Activated CD8-positive, alpha-beta T cell treated with anti-CD3 and anti-CD28 coated beads for 36 hours (primary cell): Measurements from ENCODE around the gene HK3. TPM values are rescaled to one million over a fixed set of nuclear protein-coding genes. Genes with fewer than 3 reads are reported as not detected.

Source experiments
- ATAC-seq: fragments of 200-7000 bp; cut with Tn5 transposase; one replicate; pipeline ENCODE4 v1.10.0; 2021; ENCODE audit warnings: mild to moderate bottlenecking, moderate library complexity
- CTCF ChIA-PET: fragments of 350-600 bp; sonication (Branson Sonifier 250); formaldehyde crosslinking; loops from one replicate; lab custom pipeline; 2021; ENCODE audit warnings: antibody characterized with exemption; lab: Charles Lee
- POLR2A ChIA-PET: fragments of 350-600 bp; sonication (Branson Sonifier 250); formaldehyde crosslinking; loops from one replicate; lab custom pipeline; 2021; ENCODE audit warnings: antibody characterized with exemption; lab: Charles Lee
- DNase-seq: peaks from one replicate; pipeline ENCODE4 v3.0.0-alpha.2; 2020
- H3K27ac Mint-ChIP-seq: one replicate; pipeline ENCODE4 v1.8.0; 2021; ENCODE audit warnings: mild to moderate bottlenecking, mixed read lengths
- H3K27me3 Mint-ChIP-seq: one replicate; pipeline ENCODE4 v1.8.0; 2021; ENCODE audit warnings: mixed read lengths
- H3K36me3 Mint-ChIP-seq: one replicate; pipeline ENCODE4 v1.8.0; 2021; ENCODE audit warnings: low read depth, mixed read lengths
- H3K4me1 Mint-ChIP-seq: one replicate; pipeline ENCODE4 v1.8.0; 2021; ENCODE audit warnings: low read depth, mixed read lengths
- H3K4me3 Mint-ChIP-seq: one replicate; pipeline ENCODE4 v1.8.0; 2021; ENCODE audit warnings: mild to moderate bottlenecking, moderate library complexity, mixed read lengths
- H3K9me3 Mint-ChIP-seq: one replicate; pipeline ENCODE4 v1.8.0; 2021; ENCODE audit warnings: mixed read lengths
- intact Hi-C: fragments of 100-400 bp; cut with micrococcal nuclease; formaldehyde crosslinking; loops from one replicate; pipeline ENCODE4 v1.10.0; 2022
- total RNA-seq, 2 experiments: library from RNA; stranded (reverse); gene quantifications; one replicate each; pipeline ENCODE4 v1.2.3, GENCODE V29; 2021
- TF ChIP-seq, protein P1 (sequence below): fragments of 200-600 bp; IDR thresholded peaks from one replicate; pipeline ENCODE4 v1.8.0; 2022; ENCODE audit warnings: antibody characterized with exemption, mild to moderate bottlenecking

HK3 gene
- total RNA-seq, 2 experiments from 2014 or later: not detected

DNA sequence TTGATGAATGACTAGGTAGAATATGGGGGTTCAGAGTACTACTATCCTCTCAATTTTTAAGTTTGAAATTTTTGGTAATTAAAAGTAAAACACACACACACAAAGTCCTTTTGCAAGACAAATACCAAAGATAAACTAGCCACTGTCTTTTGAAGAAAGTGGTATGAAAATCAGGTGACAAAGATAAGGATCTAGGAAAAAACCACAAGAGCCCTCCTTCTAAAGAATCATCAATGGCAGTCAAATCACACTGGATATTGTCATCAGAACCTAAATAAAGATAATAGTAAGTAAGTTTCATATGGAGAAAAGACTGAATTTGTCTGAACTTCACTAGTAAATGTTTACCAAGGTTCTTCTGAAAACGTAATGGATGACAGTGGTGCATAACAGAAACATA lies 30.5 kb upstream of the HK3 start:
- TF ChIP-seq, protein P1, sequence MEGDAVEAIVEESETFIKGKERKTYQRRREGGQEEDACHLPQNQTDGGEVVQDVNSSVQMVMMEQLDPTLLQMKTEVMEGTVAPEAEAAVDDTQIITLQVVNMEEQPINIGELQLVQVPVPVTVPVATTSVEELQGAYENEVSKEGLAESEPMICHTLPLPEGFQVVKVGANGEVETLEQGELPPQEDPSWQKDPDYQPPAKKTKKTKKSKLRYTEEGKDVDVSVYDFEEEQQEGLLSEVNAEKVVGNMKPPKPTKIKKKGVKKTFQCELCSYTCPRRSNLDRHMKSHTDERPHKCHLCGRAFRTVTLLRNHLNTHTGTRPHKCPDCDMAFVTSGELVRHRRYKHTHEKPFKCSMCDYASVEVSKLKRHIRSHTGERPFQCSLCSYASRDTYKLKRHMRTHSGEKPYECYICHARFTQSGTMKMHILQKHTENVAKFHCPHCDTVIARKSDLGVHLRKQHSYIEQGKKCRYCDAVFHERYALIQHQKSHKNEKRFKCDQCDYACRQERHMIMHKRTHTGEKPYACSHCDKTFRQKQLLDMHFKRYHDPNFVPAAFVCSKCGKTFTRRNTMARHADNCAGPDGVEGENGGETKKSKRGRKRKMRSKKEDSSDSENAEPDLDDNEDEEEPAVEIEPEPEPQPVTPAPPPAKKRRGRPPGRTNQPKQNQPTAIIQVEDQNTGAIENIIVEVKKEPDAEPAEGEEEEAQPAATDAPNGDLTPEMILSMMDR: no peak
- ATAC-seq: no peak
- peaks cover 24% of the 10 kb centered on the region for H3K36me3 Mint-ChIP-seq
- no peak for DNase-seq
- intact Hi-C loops: no loop called here
- H3K27ac Mint-ChIP-seq: no peak overlapping the region
- no peak overlapping the region for H3K4me3 Mint-ChIP-seq
- CTCF ChIA-PET: interaction anchor here (2.3 kb wide), 1 partner anchor 270 kb away, joined by 6 read pairs; no protein-coding TSS in a partner anchor
- H3K27me3 Mint-ChIP-seq: no peaks in the 10 kb centered on the region
- no peaks in the 10 kb centered on the region for H3K9me3 Mint-ChIP-seq
- POLR2A ChIA-PET: no interaction called here
- H3K4me1 Mint-ChIP-seq: peaks cover 14% of the 10 kb centered on the region

DNA sequence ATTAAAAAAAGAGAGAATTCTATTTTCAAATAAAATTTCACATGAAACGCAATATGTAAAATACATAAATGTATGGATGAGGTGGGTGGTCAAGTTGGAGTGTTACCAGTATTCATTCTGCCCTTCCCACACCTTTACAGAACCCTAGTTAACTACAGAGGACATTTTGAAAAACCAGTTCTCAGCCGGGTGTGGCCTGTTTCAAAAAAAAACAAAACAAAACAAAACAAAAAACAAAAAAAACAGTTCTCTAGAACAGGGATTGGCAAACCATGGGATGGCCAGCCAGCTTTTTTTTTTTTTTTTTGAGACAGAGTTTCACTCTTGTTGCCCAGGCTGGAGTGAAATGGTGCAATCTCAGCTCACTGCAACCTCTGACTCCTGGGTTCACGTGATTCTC lies 28.4 kb upstream of the HK3 start:
- CTCF ChIA-PET: interaction anchor here (1.5 kb wide), 1 partner anchor 144 kb away, joined by 4 read pairs; no protein-coding TSS in a partner anchor
- H3K9me3 Mint-ChIP-seq: no peaks in the 10 kb centered on the region
- no peak for DNase-seq
- H3K36me3 Mint-ChIP-seq: peaks cover 27% of the 10 kb centered on the region
- H3K27me3 Mint-ChIP-seq: no peaks in the 10 kb centered on the region
- no peak for ATAC-seq
- H3K4me3 Mint-ChIP-seq: no peak overlapping the region
- TF ChIP-seq, protein P1: no peak
- H3K4me1 Mint-ChIP-seq: peaks cover 11% of the 10 kb centered on the region
- POLR2A ChIA-PET: no interaction called here
- no peak overlapping the region for H3K27ac Mint-ChIP-seq
- intact Hi-C loops: no loop called here

DNA sequence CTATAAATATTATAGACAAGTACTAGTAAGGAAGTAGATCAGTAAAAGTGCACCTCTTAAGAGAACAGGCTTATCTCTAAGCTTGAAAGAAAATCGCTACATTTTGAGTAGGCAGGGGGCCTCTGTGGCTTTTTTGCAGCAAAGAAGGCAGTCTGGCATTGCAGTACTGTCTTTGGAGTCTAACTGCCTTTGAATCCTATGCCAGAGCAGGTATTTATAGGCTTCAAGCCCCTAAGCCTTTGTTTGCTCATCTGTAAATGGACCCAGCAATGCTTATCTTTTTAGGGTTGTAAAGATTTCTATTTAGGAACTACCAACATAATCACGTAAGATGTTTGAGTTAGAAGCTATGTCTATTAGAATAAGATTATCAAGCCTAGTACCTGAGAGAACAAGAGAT lies 23.7 kb upstream of the HK3 start:
- CTCF ChIA-PET: interaction anchor here (1.1 to 1.6 kb wide), 2 partner anchors 13 to 262 kb away, joined by 3 to 6 read pairs; no protein-coding TSS in a partner anchor
- no peak overlapping the region for H3K27ac Mint-ChIP-seq
- H3K4me3 Mint-ChIP-seq: no peak overlapping the region
- peaks cover 12% of the 10 kb centered on the region for H3K36me3 Mint-ChIP-seq
- intact Hi-C loops: no loop called here
- POLR2A ChIA-PET: interaction anchor here (1.2 to 1.7 kb wide), 2 partner anchors 24 to 99 kb away, joined by 3 to 4 read pairs; partner anchors contain the start of gene HK3
- peaks cover 3% of the 10 kb centered on the region for H3K4me1 Mint-ChIP-seq
- H3K9me3 Mint-ChIP-seq: no peaks in the 10 kb centered on the region
- DNase-seq (no peak), ATAC-seq (no peak)
- H3K27me3 Mint-ChIP-seq: no peaks in the 10 kb centered on the region
- TF ChIP-seq, protein P1: no peak

DNA sequence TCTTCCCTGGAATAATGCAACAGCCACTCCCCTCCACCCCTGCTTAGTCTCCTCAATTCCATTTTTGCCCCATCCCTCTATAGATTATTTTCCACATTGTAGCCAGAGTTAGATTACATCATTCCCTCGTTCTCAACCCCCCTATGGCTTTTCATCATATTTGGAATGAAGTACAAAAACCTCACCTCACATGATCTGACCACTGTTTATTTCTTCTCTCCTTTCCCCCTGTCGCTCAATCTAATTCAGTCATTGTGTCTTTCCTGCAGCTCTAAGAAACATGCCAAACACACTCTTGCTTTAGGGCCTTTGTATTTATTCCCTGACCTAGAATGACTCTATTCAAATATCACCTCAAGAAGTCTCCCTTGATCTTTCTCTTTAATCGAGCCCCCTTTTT lies 22.6 kb upstream of the HK3 start:
- DNase-seq (no peak), ATAC-seq (no peak)
- ChIA-PET CTCF (interaction anchor here (1.6 kb wide), 1 partner anchor 261 kb away, joined by 6 read pairs; no protein-coding TSS in a partner anchor), POLR2A (interaction anchor here (1.7 kb wide), 1 partner anchor 100 kb away, joined by 4 read pairs; no protein-coding TSS in a partner anchor)
- H3K9me3 Mint-ChIP-seq: no peaks in the 10 kb centered on the region
- H3K27me3 Mint-ChIP-seq: no peaks in the 10 kb centered on the region
- intact Hi-C loops: no loop called here
- peaks cover 12% of the 10 kb centered on the region for H3K36me3 Mint-ChIP-seq
- peaks cover 7% of the 10 kb centered on the region for H3K4me1 Mint-ChIP-seq
- TF ChIP-seq, protein P1: no peak
- no peak overlapping the region for H3K4me3 Mint-ChIP-seq
- H3K27ac Mint-ChIP-seq: no peak overlapping the region

DNA sequence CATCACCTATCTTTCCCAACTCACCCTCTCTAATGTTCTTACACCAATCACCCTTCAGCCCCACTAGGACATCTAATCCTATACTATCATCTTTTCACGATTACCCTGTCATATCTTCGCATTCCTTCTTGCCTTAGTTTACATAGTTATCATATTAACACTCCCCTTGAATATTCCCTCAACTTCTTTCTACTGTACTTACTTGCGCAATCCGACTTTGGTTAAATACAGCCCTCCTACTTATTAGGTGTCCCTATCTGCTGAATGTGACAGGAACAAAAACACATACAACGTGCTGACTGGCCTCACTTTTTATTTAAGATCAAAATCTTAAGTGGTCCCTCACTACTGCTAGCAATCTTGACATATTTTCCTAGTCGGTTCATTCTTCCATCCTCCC lies 19.5 kb upstream of the HK3 start:
- ATAC-seq (no peak), DNase-seq (no peak)
- Mint-ChIP-seq H3K27me3 (no peaks in the 10 kb centered on the region), H3K36me3 (peaks cover 11% of the 10 kb centered on the region), H3K4me1 (peaks cover 17% of the 10 kb centered on the region), H3K27ac (no peak overlapping the region), H3K4me3 (no peak overlapping the region), H3K9me3 (no peaks in the 10 kb centered on the region)
- TF ChIP-seq, protein P1: no peak
- POLR2A ChIA-PET: no interaction called here
- CTCF ChIA-PET: no interaction called here
- intact Hi-C loops: no loop called here
